Smooth muscle cell (in vitro differentiated cells): ENCODE data around the gene LPIN2. TPM values are rescaled to one million over a fixed set of nuclear protein-coding genes. Genes with fewer than 3 reads are reported as not detected.
"Not testable (repeated sequence)": the region's sequence is repeated elsewhere in the genome, so short reads cannot be mapped to it uniquely, and the experiment has no call there.

Experiments
- DNase-seq: peaks from one replicate; lab custom pipeline; 2025; ENCODE audit not compliant: unreplicated experiment; lab: John Stamatoyannopoulos, UW
- H2AFZ ChIP-seq: fragments of 200-600 bp; sonication (generic); 2 replicates; pipeline ENCODE4 v1.6.0; 2016; ENCODE audit warnings: antibody characterized with exemption, low read depth, mild to moderate bottlenecking
- H3F3A ChIP-seq: fragments of 200-600 bp; sonication (generic); 2 replicates; pipeline ENCODE4 v1.6.0; 2017; ENCODE audit warnings: antibody characterized with exemption, low read depth
- H3K27ac ChIP-seq: fragments of 200-600 bp; sonication (generic); 2 replicates; pipeline ENCODE4 v1.5.1; 2016; ENCODE audit warnings: low read depth, mild to moderate bottlenecking
- H3K27me3 ChIP-seq: fragments of 200-600 bp; sonication (generic); 2 replicates; pipeline ENCODE4 v1.6.1; 2016; ENCODE audit warnings: low read depth, mild to moderate bottlenecking
- H3K36me3 ChIP-seq: fragments of 200-600 bp; sonication (generic); 2 replicates; pipeline ENCODE4 v1.5.1; 2016; ENCODE audit warnings: low read depth
- H3K4me1 ChIP-seq: fragments of 200-600 bp; sonication (generic); 2 replicates; pipeline ENCODE4 v1.5.1; 2016; ENCODE audit warnings: low read depth
- H3K4me2 ChIP-seq: fragments of 200-600 bp; sonication (generic); 2 replicates; pipeline ENCODE4 v1.6.0; 2016; ENCODE audit warnings: mild to moderate bottlenecking
- H3K4me3 ChIP-seq: fragments of 200-600 bp; sonication (generic); 2 replicates; pipeline ENCODE4 v1.5.1; 2016; ENCODE audit warnings: mild to moderate bottlenecking
- H3K79me2 ChIP-seq: fragments of 200-600 bp; sonication (generic); 2 replicates; pipeline ENCODE4 v1.6.0; 2016; ENCODE audit warnings: low read depth, mild to moderate bottlenecking
- H3K9ac ChIP-seq: fragments of 200-600 bp; sonication (generic); 2 replicates; pipeline ENCODE4 v1.6.0; 2016; ENCODE audit warnings: low read depth
- H3K9me3 ChIP-seq: fragments of 200-600 bp; sonication (generic); replicated peaks from 2 replicates; pipeline ENCODE4 v1.5.1; 2016; ENCODE audit warnings: low read depth
- H4K20me1 ChIP-seq: fragments of 200-600 bp; sonication (generic); 2 replicates; pipeline ENCODE4 v1.6.0; 2016; ENCODE audit warnings: low read depth
- WGBS: methylation state at CpG from one replicate; pipeline ENCODE4 v1.1.7; 2016; ENCODE audit warnings: low lambda C conversion rate; 5-methylcytosine and 5-hydroxymethylcytosine counted together
- polyA plus RNA-seq: library from polyadenylated mRNA; unstranded; fragments of >200 nt; fragmentation: Nextera tagmentation; extraction: Ambion mirVana; gene quantifications from 2 replicates; pipeline ENCODE4 v1.2.1, GENCODE V29; 2016
- total RNA-seq: library from RNA; depleted of rRNA; stranded (reverse); fragments of >200 nt; gene quantifications from 2 replicates; pipeline ENCODE4 v1.2.3, GENCODE V29; 2014
- TF ChIP-seq, protein P1 (sequence below): fragments of 200-600 bp; sonication (generic); IDR thresholded peaks from 2 replicates; pipeline ENCODE4 v1.5.1; 2017; ENCODE audit warnings: borderline replicate concordance, mild to moderate bottlenecking, antibody characterized with exemption; ENCODE audit not compliant: insufficient read depth, poor library complexity, severe bottlenecking

The LPIN2 gene
- total and polyA plus RNA-seq, 2 experiments from 2014 or later, result 15.4 to 20.0 TPM

DNA sequence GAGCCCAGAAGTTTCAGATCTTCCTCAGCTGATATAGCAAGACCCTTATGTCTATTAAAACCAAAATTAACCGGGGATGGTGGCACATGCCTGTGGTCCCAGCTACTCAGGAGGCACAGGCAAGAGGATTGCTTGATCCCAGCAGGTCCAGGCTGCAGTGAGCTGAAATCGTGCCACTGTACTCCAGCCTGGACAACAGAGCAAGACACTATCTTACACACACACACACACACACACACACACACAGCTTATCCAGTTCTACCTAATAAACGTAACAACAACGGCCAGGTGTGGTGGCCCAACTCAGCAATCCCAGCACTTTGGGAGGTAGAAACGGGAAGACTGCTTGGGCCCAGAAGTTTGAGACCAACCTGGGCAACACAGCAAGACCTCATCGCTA lies 7.5 kb downstream of the LPIN2 start:
- Histone ChIP-seq H3F3A (peaks cover 2% of the 10 kb centered on the region), H2AFZ (no peak overlapping the region), H3K4me3 (no peak overlapping the region), H3K9me3 (no peaks in the 10 kb centered on the region), H3K79me2 (peaks cover 84% of the 10 kb centered on the region), H3K27me3 (no peaks in the 10 kb centered on the region), H3K36me3 (no peaks in the 10 kb centered on the region), H4K20me1 (peaks cover 30% of the 10 kb centered on the region), H3K4me2 (no peak overlapping the region), H3K27ac (no peak overlapping the region), H3K4me1 (no peaks in the 10 kb centered on the region), H3K9ac (no peak overlapping the region)
- DNase-seq, result no peak
- 91% methylated on average over 6 of the region's 6 CpGs for WGBS
- TF ChIP-seq, protein P1, sequence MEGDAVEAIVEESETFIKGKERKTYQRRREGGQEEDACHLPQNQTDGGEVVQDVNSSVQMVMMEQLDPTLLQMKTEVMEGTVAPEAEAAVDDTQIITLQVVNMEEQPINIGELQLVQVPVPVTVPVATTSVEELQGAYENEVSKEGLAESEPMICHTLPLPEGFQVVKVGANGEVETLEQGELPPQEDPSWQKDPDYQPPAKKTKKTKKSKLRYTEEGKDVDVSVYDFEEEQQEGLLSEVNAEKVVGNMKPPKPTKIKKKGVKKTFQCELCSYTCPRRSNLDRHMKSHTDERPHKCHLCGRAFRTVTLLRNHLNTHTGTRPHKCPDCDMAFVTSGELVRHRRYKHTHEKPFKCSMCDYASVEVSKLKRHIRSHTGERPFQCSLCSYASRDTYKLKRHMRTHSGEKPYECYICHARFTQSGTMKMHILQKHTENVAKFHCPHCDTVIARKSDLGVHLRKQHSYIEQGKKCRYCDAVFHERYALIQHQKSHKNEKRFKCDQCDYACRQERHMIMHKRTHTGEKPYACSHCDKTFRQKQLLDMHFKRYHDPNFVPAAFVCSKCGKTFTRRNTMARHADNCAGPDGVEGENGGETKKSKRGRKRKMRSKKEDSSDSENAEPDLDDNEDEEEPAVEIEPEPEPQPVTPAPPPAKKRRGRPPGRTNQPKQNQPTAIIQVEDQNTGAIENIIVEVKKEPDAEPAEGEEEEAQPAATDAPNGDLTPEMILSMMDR, result no peak

DNA sequence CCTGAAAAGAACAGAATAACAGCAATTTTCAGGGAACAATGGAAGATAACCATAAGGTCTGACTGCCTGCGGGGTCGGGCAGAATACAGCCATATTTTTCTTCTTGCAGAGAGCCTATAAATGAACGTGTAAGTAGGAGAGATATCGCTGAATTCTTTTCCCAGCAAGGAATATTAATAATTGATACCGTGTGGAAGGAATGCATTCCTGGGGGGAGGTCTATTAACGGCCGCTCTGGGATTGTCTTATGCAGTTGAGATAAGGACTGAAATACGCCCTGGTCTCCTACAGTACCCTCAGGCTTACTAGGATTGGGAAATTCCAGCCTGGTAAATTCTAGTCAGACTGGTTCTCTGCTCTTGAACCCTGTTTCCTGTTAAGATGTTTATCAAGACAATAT lies 9.2 kb downstream of the LPIN2 start:
- peaks cover 74% of the 10 kb centered on the region for H3K79me2 ChIP-seq
- not testable (repeated sequence) for H3K9ac ChIP-seq, H3K4me3 ChIP-seq, H3F3A ChIP-seq, H2AFZ ChIP-seq, H3K36me3 ChIP-seq, H3K9me3 ChIP-seq, H3K27me3 ChIP-seq, H3K4me2 ChIP-seq, DNase-seq, H3K27ac ChIP-seq
- 93% methylated on average over 8 of the region's 8 CpGs for WGBS
- H4K20me1 ChIP-seq, result peaks cover 30% of the 10 kb centered on the region
- H3K4me1 ChIP-seq, result peaks cover 14% of the 10 kb centered on the region

DNA sequence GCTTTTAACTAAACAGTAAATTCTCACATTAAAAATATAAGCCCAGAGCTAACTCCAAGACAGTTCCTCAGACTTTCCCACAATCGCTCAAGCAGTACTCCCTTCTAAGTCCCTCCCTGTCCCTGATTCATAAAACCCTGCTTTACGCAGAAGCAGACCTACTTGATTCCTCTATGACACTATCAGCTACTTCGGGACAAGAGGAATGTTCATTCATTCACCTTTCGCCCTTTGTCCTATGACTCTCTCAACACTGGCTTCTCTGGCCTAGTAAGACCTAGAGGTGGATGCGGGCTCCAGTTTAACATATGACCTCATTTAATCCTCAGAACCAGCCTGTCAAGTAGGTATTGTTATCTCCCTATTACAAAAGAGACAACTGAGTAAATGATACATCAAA lies 10.2 kb downstream of the LPIN2 start:
- Histone ChIP-seq H3K36me3 (no peaks in the 10 kb centered on the region), H3K4me3 (no peak overlapping the region), H3K9me3 (no peaks in the 10 kb centered on the region), H2AFZ (no peak overlapping the region), H3F3A (peaks cover 15% of the 10 kb centered on the region), H3K4me1 (peaks cover 18% of the 10 kb centered on the region), H3K9ac (no peak overlapping the region), H3K79me2 (peaks cover 70% of the 10 kb centered on the region), H4K20me1 (peaks cover 35% of the 10 kb centered on the region), H3K4me2 (no peak overlapping the region), H3K27ac (no peak overlapping the region), H3K27me3 (no peaks in the 10 kb centered on the region)
- TF ChIP-seq, protein P1, result no peak
- DNase-seq, result no peak
- WGBS, result 64% methylated on average over 5 of the region's 5 CpGs

DNA sequence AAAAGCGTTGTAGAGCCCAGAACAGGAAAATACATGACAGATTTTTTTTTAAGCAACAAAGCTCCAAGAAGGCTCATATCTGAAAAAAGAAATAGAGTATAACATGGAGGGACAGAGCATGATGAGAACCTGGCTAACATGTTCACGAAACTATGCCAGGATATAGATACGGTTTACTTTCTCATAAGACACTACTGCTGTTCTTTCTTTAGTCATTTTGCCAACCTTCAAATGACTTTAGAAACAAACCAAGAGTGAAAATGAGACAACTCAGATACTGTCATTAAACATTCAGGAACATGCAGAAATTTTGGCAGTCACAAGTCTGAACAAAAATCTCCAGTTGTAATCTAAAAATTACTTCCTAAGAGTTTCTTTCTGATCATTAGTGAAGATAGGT lies 14.3 kb downstream of the LPIN2 start:
- no peaks in the 10 kb centered on the region for H3K36me3 ChIP-seq
- H4K20me1 ChIP-seq, result peaks cover 51% of the 10 kb centered on the region
- H3K27me3 ChIP-seq, result no peaks in the 10 kb centered on the region
- H3K27ac ChIP-seq, result peak overlapping the region; percentile 69
- H3K4me3 ChIP-seq, result no peak overlapping the region
- DNase-seq, result no peak
- no peak overlapping the region for H2AFZ ChIP-seq
- WGBS, result 88% methylated on average over 3 of the region's 3 CpGs
- peak overlapping the region; percentile 71 for H3K4me2 ChIP-seq
- H3K9me3 ChIP-seq, result no peaks in the 10 kb centered on the region
- peaks cover 56% of the 10 kb centered on the region for H3K79me2 ChIP-seq
- H3K9ac ChIP-seq, result no peak overlapping the region
- peaks cover 15% of the 10 kb centered on the region for H3F3A ChIP-seq
- TF ChIP-seq, protein P1, result no peak
- H3K4me1 ChIP-seq, result peaks cover 18% of the 10 kb centered on the region
